SU-DHL-6 (cell line): ENCODE measurements around the gene PINK1.

ENCODE experiments used
- H2AFZ ChIP-seq: fragments of 200-600 bp; sonication (generic); 2 replicates; pipeline ENCODE4 v1.6.1; 2014; ENCODE audit warnings: low read depth, mild to moderate bottlenecking, moderate library complexity, mixed read lengths, antibody characterized with exemption, low read length; ENCODE audit not compliant: severe bottlenecking
- H3F3A ChIP-seq: fragments of 200-600 bp; shearing (Covaris generic); 2 replicates; pipeline ENCODE4 v1.6.0; 2016; ENCODE audit warnings: antibody characterized with exemption, mild to moderate bottlenecking; ENCODE audit not compliant: insufficient read depth
- H3K27ac ChIP-seq: fragments of 200-600 bp; sonication (generic); 2 replicates; pipeline ENCODE4 v1.5.1; 2016; ENCODE audit warnings: low read depth, mild to moderate bottlenecking, low read length, moderate library complexity, mixed read lengths
- H3K27me3 ChIP-seq: fragments of 200-600 bp; sonication (generic), shearing (Covaris generic); 2 replicates; pipeline ENCODE4 v1.6.0; 2014; ENCODE audit warnings: mild to moderate bottlenecking, low read length
- H3K36me3 ChIP-seq: fragments of 200-600 bp; sonication (generic); 2 replicates; pipeline ENCODE4 v1.6.1; 2014; ENCODE audit warnings: mild to moderate bottlenecking, low read length, mixed read lengths
- H3K4me2 ChIP-seq: fragments of 300-600, 200-600 bp; shearing (Covaris generic), sonication (generic); 2 replicates; pipeline ENCODE4 v1.6.0; 2014; ENCODE audit warnings: low read length, low read depth, mild to moderate bottlenecking; ENCODE audit not compliant: poor library complexity, severe bottlenecking
- H3K4me3 ChIP-seq: fragments of 200-600 bp; sonication (generic); 2 replicates; pipeline ENCODE4 v1.5.1; 2014; ENCODE audit warnings: antibody characterized with exemption, low read length, mild to moderate bottlenecking, mixed read lengths; ENCODE audit not compliant: insufficient read depth, poor library complexity, severe bottlenecking
- H3K79me2 ChIP-seq: fragments of 200-600 bp; sonication (generic); 2 replicates; pipeline ENCODE4 v1.6.1; 2014; ENCODE audit warnings: mild to moderate bottlenecking, low read length, moderate library complexity; ENCODE audit not compliant: insufficient read depth
- H3K9ac ChIP-seq: fragments of 200-600 bp; sonication (generic); 2 replicates; pipeline ENCODE4 v1.7.0; 2014; ENCODE audit warnings: mild to moderate bottlenecking, low read length
- H3K9me2 ChIP-seq: fragments of 200-600 bp; sonication (generic); replicated peaks from 2 replicates; pipeline ENCODE4 v1.6.1; 2014; ENCODE audit warnings: low read length; ENCODE audit not compliant: insufficient read depth
- H3K9me3 ChIP-seq: fragments of 200-600 bp; sonication (generic); 2 replicates; pipeline ENCODE4 v1.6.1; 2014; ENCODE audit warnings: low read length, mixed read lengths; ENCODE audit not compliant: insufficient read depth
- H4K20me1 ChIP-seq: fragments of 200-600 bp; sonication (generic); 2 replicates; pipeline ENCODE4 v1.6.1; 2014; ENCODE audit warnings: low read depth, mild to moderate bottlenecking, antibody characterized with exemption, low read length, moderate library complexity, mixed read lengths
- CTCF ChIP-seq: fragments of 200-600 bp; sonication (generic); IDR thresholded peaks from one replicate; pipeline ENCODE4 v1.5.1; 2017; ENCODE audit warnings: antibody characterized with exemption, mild to moderate bottlenecking, low read length, moderate library complexity; ENCODE audit not compliant: insufficient read depth, poor library complexity, severe bottlenecking
- EZH2phosphoT487 ChIP-seq: fragments of 200-600 bp; sonication (generic), shearing (Covaris generic); conservative IDR thresholded peaks from 2 replicates; pipeline ENCODE4 v1.6.1; 2018; ENCODE audit warnings: mild to moderate bottlenecking, antibody characterized with exemption, low read length, moderate library complexity, mixed read lengths

PINK1 gene

DNA sequence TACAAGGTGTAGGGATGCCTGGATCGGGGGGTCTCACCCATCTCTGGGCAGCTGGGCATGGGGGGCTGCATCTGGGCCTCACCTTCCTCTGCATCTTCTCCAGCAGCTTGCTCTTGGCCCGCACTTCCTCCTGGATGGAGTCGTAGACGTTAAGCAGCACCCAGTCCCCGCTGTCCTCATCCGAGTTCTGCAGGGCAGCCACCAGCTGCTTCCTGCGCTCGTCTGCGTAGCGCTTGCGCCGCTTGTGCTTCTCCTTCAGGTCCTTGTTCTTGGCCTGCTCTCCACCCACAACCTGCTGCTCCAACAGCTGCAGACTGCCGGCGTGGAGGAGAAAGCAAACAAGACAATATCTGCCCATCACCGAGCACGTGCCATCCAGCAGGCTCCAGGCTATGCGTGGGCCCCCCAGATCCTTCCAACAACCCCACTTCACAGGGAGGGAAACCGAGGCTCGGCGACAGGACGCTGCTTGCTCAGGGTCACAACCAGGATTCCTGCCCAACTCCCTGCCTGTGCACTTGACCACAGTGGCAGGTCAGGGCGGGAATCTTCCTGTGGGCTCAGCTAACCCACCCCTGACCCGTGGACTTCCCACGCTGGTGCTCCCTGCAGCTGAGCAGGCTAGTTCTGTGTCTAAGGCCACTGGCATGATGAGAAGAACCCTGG is 49.4 kb downstream of the PINK1 start:
- H3K9me3 ChIP-seq: 0 out of 2 replicates have a peak, but pooled peaks cover 3% of the 10 kb centered on the region
- no peak overlapping the region for H3K27ac ChIP-seq
- no peak overlapping the region for H2AFZ ChIP-seq
- no peak overlapping the region for H3K4me3 ChIP-seq
- H3K9me2 ChIP-seq: no peaks in the 10 kb centered on the region
- no peaks in the 10 kb centered on the region for H3K27me3 ChIP-seq
- H4K20me1 ChIP-seq: no peaks in the 10 kb centered on the region
- H3K9ac ChIP-seq: no peak overlapping the region
- H3K79me2 ChIP-seq: no peaks in the 10 kb centered on the region
- TF ChIP-seq CTCF: no peak
- TF ChIP-seq EZH2phosphoT487: no peak
- H3F3A ChIP-seq: no peaks in the 10 kb centered on the region
- H3K4me2 ChIP-seq: no peak overlapping the region
- no peaks in the 10 kb centered on the region for H3K36me3 ChIP-seq

GRCh38 chr1:20683614-20684013 is 50.4 kb downstream of the PINK1 start:
- no peak overlapping the region for H3K4me2 ChIP-seq
- H4K20me1 ChIP-seq: no peaks in the 10 kb centered on the region
- H2AFZ ChIP-seq: no peak overlapping the region
- no peak overlapping the region for H3K27ac ChIP-seq
- no peaks in the 10 kb centered on the region for H3K27me3 ChIP-seq
- H3K36me3 ChIP-seq: no peaks in the 10 kb centered on the region
- H3K4me3 ChIP-seq: no peak overlapping the region
- no peaks in the 10 kb centered on the region for H3K79me2 ChIP-seq
- no peaks in the 10 kb centered on the region for H3K9me3 ChIP-seq
- H3K9me2 ChIP-seq: no peaks in the 10 kb centered on the region
- no peaks in the 10 kb centered on the region for H3F3A ChIP-seq
- no peak overlapping the region for H3K9ac ChIP-seq
- TF ChIP-seq EZH2phosphoT487 (no peak), CTCF (no peak)

DNA sequence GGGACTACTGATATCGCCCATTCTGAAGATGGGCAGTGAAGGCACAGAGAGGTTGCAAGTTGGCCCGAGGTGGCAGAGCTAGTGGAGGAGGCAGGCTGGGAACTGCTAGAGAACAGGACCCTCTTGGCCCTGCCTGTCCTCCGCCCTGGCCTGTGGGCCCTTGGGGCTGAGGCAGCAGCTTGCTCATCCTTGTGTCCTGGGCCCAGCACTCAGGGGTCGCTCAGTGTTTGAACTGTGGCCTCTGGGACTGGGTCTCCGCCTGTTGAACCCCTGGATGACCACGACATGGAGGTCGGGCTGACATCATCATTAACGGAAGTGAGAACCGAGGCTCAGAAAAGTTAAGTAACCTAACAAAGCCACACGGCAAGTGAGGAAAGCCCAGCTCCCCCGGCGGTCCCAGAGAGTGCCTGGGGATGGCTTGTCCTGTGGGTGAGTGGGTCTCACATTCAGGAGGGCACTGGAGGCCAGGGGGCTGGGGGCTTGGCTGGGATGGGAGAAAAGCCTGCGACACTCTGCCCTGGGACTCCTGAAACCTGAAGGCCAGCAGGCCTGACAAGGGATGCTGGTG is 50.9 kb downstream of the PINK1 start:
- Histone ChIP-seq H3K9me3 (no peaks in the 10 kb centered on the region), H2AFZ (no peak overlapping the region), H3K9me2 (no peaks in the 10 kb centered on the region), H3K9ac (no peak overlapping the region), H3K79me2 (no peaks in the 10 kb centered on the region), H4K20me1 (no peaks in the 10 kb centered on the region), H3F3A (no peaks in the 10 kb centered on the region), H3K27me3 (no peaks in the 10 kb centered on the region), H3K4me3 (no peak overlapping the region), H3K36me3 (no peaks in the 10 kb centered on the region), H3K4me2 (no peak overlapping the region), H3K27ac (no peak overlapping the region)
- TF ChIP-seq EZH2phosphoT487 (no peak), CTCF (no peak)
